ENCODE data around the gene BRICD5.

BRICD5 gene

GRCh38 chr16:2206780-2207433 lies 3.8 kb downstream of the BRICD5 start (continued):
- TF ChIP-seq ZSCAN5A (tag by site-specific recombination; IDR thresholded peaks at IDR 0.05) (no peak), ZNF202 (tag by site-specific recombination; IDR thresholded peaks at IDR 0.05; ENCODE audit: borderline replicate concordance) (no peak), ATF2 (tag by site-specific recombination; IDR thresholded peaks at IDR 0.05; ENCODE audit: low read depth) (no peak), ZNF394 (tag by site-specific recombination; IDR thresholded peaks at IDR 0.05; ENCODE audit: borderline replicate concordance) (0 out of 2 replicates have a peak, but pooled peaks have one; percentile 21), ZNF26 (tag by site-specific recombination; IDR thresholded peaks at IDR 0.05) (no peak), KLF1 (tag by site-specific recombination; IDR thresholded peaks at IDR 0.05) (no peak), ZNF600 (tag by site-specific recombination; IDR thresholded peaks at IDR 0.05) (peak; percentile 45), ZBTB26 (tag by site-specific recombination; optimal IDR thresholded peaks at IDR 0.05) (no peak), ZNF112 (tag by site-specific recombination; IDR thresholded peaks at IDR 0.05) (no peak), ZNF704 (tag by site-specific recombination; IDR thresholded peaks at IDR 0.05) (no peak), BCL11B (tag by site-specific recombination; IDR thresholded peaks at IDR 0.05; ENCODE audit: low read depth) (no peak), ZNF169 (tag by site-specific recombination; IDR thresholded peaks at IDR 0.05) (no peak), PRDM1 (tag by site-specific recombination; IDR thresholded peaks at IDR 0.05) (no peak), ZBTB8A (tag by site-specific recombination; IDR thresholded peaks at IDR 0.05) (no peak), ZNF585B (tag by site-specific recombination; IDR thresholded peaks at IDR 0.05) (no peak), AEBP2 (tag by site-specific recombination; IDR thresholded peaks at IDR 0.05; ENCODE audit: borderline replicate concordance) (no peak), ZNF223 (tag by site-specific recombination; IDR thresholded peaks at IDR 0.05) (peak; percentile 32; the same call in 1 of the 2 replicates), ZNF121 (tag by site-specific recombination; IDR thresholded peaks at IDR 0.05) (no peak), HIC1 (tag by site-specific recombination; IDR thresholded peaks at IDR 0.05) (no peak), GLIS1 (tag by site-specific recombination; IDR thresholded peaks at IDR 0.05) (no peak), ZFP3 (tag by site-specific recombination; IDR thresholded peaks at IDR 0.05; ENCODE audit: low read depth) (no peak), ZNF76 (tag by site-specific recombination; IDR thresholded peaks at IDR 0.05; ENCODE audit: borderline replicate concordance, low read depth) (no peak), ZNF146 (tag by site-specific recombination; IDR thresholded peaks at IDR 0.05) (no peak), ZNF280C (tag by site-specific recombination; IDR thresholded peaks at IDR 0.05) (no peak), ZNF639 (tag by site-specific recombination; IDR thresholded peaks at IDR 0.05) (no peak)
